ENCODE measurements around the gene NTSR1. TPM values are rescaled to one million over a fixed set of nuclear protein-coding genes. Genes with fewer than 3 reads are reported as not detected.
A peak's percentile ranks its signal among the peaks of the same experiment; 100 is the strongest.

Gene NTSR1
- total RNA-seq, 1 donor from 2014 or later: 0.26 TPM

DNA sequence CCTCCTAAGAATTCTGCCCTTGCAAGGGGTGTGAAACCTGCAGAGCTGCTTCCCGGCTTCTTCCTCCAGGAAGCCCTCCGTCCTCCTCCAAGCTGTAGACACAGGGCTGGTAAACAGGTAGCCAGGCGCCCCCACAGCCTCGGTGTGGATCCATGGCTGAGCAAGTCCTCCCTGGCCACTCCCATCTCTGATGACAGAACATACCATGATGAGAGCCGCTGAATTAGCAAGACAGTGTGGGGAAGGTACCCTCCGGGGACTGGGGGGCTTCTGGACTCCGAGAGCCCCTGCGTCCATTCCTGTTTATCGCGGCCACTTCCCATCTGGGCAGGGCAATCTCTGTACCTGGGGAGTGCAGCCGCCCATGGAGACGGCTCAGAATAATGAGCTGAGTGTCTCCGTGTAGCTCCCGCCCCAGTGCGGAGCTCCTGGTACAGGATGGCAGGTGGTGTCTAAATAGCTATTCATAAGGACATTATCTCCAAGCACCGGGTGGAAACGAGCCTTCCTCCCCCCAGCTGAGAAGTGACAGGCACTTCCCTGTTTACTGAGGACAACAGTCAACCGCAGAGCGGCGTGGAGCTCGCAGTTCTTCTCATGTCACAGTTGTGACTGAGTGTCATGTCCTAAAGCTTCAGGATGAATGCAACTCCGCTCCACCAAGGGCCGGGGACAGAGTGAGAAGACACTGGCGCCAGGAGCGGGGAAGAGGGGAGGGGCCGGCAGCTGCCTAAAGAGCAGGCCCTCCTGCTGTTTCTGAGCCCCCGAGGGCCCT, 22.7 kb upstream of the NTSR1 start:
- DNase-seq (ENCODE audit: low spot score): peak; percentile 61
- Histone ChIP-seq H3K27me3 (no peaks in the 10 kb centered on the region), H3K4me3 (no peak overlapping the region), H3K27ac (no peak overlapping the region), H3F3A (ENCODE audit: low read depth) (peaks cover 9% of the 10 kb centered on the region), H3K9me3 (ENCODE audit: low read depth) (no peaks in the 10 kb centered on the region), H3K9ac (no peak overlapping the region), H4K20me1 (ENCODE audit: low read depth) (peaks cover 3% of the 10 kb centered on the region), H2AFZ (replicated peaks) (no peak overlapping the region), H3K36me3 (no peaks in the 10 kb centered on the region), H3K4me2 (peak overlapping the region; percentile 69), H3K4me1 (peaks cover 24% of the 10 kb centered on the region), H3K79me2 (ENCODE audit: low read depth) (no peaks in the 10 kb centered on the region)
- H3K36me3 Mint-ChIP-seq: no peaks in the 10 kb centered on the region
- peak overlapping the region; percentile 70 for H3K27ac Mint-ChIP-seq
- peak overlapping the region; percentile 67 for H3K4me3 Mint-ChIP-seq
- peaks cover 40% of the 10 kb centered on the region for H3K4me1 Mint-ChIP-seq
- peaks cover 19% of the 10 kb centered on the region for H3K27me3 Mint-ChIP-seq (ENCODE audit: insufficient read depth, low read depth)
- TF ChIP-seq EZH2phosphoT487 (IDR thresholded peaks at IDR 0.05) (no peak), EZH2 (IDR thresholded peaks at IDR 0.05) (no peak)
- TF ChIP-seq, protein P1, sequence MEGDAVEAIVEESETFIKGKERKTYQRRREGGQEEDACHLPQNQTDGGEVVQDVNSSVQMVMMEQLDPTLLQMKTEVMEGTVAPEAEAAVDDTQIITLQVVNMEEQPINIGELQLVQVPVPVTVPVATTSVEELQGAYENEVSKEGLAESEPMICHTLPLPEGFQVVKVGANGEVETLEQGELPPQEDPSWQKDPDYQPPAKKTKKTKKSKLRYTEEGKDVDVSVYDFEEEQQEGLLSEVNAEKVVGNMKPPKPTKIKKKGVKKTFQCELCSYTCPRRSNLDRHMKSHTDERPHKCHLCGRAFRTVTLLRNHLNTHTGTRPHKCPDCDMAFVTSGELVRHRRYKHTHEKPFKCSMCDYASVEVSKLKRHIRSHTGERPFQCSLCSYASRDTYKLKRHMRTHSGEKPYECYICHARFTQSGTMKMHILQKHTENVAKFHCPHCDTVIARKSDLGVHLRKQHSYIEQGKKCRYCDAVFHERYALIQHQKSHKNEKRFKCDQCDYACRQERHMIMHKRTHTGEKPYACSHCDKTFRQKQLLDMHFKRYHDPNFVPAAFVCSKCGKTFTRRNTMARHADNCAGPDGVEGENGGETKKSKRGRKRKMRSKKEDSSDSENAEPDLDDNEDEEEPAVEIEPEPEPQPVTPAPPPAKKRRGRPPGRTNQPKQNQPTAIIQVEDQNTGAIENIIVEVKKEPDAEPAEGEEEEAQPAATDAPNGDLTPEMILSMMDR (IDR thresholded peaks at IDR 0.05): no peak
- peaks cover 4% of the 10 kb centered on the region for H3K9me3 Mint-ChIP-seq

DNA sequence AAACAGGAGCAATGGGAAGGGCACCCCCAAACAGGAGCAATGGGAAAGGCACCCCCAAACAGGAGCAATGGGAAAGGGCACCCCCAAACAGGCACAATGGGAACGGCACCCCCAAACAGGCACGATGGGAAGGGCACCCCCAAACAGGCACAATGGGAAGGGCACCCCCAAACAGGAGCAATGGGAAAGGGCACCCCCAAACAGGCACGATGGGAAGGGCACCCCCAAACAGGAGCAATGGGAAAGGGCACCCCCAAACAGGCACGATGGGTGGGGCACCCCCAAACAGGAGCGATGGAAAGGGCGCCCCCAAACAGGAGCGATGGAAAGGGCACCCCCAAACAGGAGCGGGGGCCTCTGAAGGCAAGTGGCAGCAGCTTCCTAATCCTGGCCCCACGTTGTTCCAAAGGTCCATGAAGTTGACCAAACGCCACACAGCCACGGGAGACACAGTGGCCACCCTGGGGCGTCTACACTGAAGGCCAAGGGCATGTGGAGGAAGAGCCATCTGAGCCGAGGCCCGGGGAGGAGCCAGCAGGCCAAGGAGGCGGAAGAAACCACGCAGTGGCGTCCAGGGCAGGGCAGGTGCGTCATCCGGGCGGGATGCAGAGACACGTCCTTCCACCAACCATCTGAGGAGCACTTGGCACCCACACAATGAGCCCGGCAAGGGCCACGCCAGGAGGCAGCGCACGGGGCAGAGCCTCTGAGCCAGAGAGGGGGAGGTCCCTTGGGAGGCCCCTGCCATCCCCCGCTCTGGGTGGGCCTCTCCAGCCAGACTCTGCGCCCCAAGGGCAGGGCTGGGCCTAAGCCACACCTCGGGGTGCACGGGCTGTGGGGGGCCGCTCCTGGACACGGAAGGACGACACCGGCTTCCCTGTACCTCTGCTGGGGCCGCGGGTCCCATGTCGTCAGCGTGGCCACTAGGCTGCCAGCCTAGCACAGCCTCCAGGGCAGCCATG, 21.5 kb upstream of the NTSR1 start:
- H3K36me3 ChIP-seq: no peaks in the 10 kb centered on the region
- no peaks in the 10 kb centered on the region for H3K9me3 ChIP-seq (ENCODE audit: low read depth)
- H3K27me3 Mint-ChIP-seq (ENCODE audit: insufficient read depth, low read depth): peaks cover 14% of the 10 kb centered on the region
- H3K36me3 Mint-ChIP-seq: no peaks in the 10 kb centered on the region
- no peak for DNase-seq (ENCODE audit: low spot score)
- no peak overlapping the region for H3K27ac ChIP-seq
- H2AFZ ChIP-seq (replicated peaks): no peak overlapping the region
- H3K4me1 ChIP-seq: peaks cover 24% of the 10 kb centered on the region
- H3K4me2 ChIP-seq: peak overlapping the region; percentile 69
- H3K9ac ChIP-seq: no peak overlapping the region
- peaks cover 9% of the 10 kb centered on the region for H3F3A ChIP-seq (ENCODE audit: low read depth)
- no peak overlapping the region for H3K4me3 ChIP-seq
- H4K20me1 ChIP-seq (ENCODE audit: low read depth): peaks cover 3% of the 10 kb centered on the region
- H3K4me1 Mint-ChIP-seq: peaks cover 45% of the 10 kb centered on the region
- peaks cover 2% of the 10 kb centered on the region for H3K9me3 Mint-ChIP-seq
- H3K79me2 ChIP-seq (ENCODE audit: low read depth): no peaks in the 10 kb centered on the region
- H3K4me3 Mint-ChIP-seq: peak overlapping the region; percentile 38
- TF ChIP-seq EZH2phosphoT487 (IDR thresholded peaks at IDR 0.05) (no peak), EZH2 (IDR thresholded peaks at IDR 0.05) (no peak)
- TF ChIP-seq, protein P1 (IDR thresholded peaks at IDR 0.05): no peak
- H3K27me3 ChIP-seq: no peaks in the 10 kb centered on the region
- H3K27ac Mint-ChIP-seq: no peak overlapping the region

DNA sequence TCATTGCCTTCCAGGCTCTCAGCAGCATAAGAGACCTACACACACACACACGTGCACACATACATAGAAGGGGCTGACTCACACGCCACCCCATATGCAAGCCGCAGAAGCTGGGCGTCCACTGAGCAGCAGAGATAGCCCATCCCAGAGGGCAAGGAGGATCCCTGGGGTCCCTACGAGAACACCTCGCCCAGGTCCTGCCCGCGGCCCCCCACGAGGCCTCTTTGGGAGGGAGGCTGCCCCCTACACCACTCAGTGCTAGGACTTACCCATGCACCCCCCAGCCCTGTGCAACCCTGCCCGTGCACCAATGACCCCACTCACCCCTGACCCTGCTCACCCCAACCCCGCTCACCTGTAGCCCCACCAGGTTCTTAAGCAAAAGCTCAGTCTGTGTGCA, 20.6 kb upstream of the NTSR1 start:
- peak overlapping the region; percentile 62 for H3K27ac Mint-ChIP-seq
- H3F3A ChIP-seq (ENCODE audit: low read depth): peaks cover 9% of the 10 kb centered on the region
- no peak overlapping the region for H3K4me2 ChIP-seq
- no peak overlapping the region for H3K4me3 ChIP-seq
- H4K20me1 ChIP-seq (ENCODE audit: low read depth): peaks cover 3% of the 10 kb centered on the region
- no peaks in the 10 kb centered on the region for H3K9me3 ChIP-seq (ENCODE audit: low read depth)
- peak overlapping the region; percentile 74 for H3K4me3 Mint-ChIP-seq
- peaks cover 15% of the 10 kb centered on the region for H3K27me3 Mint-ChIP-seq (ENCODE audit: insufficient read depth, low read depth)
- H3K4me1 ChIP-seq: peaks cover 24% of the 10 kb centered on the region
- H3K27me3 ChIP-seq: no peaks in the 10 kb centered on the region
- H3K27ac ChIP-seq: no peak overlapping the region
- H3K79me2 ChIP-seq (ENCODE audit: low read depth): no peaks in the 10 kb centered on the region
- H3K36me3 Mint-ChIP-seq: no peaks in the 10 kb centered on the region
- no peak for TF ChIP-seq EZH2 (IDR thresholded peaks at IDR 0.05)
- TF ChIP-seq, protein P1 (IDR thresholded peaks at IDR 0.05): no peak
- no peak for TF ChIP-seq EZH2phosphoT487 (IDR thresholded peaks at IDR 0.05)
- peaks cover 45% of the 10 kb centered on the region for H3K4me1 Mint-ChIP-seq
- DNase-seq (ENCODE audit: low spot score): no peak
- H3K36me3 ChIP-seq: no peaks in the 10 kb centered on the region
- H2AFZ ChIP-seq (replicated peaks): no peak overlapping the region
- no peak overlapping the region for H3K9ac ChIP-seq
- H3K9me3 Mint-ChIP-seq: peaks cover 2% of the 10 kb centered on the region

All from neural progenitor cell (in vitro differentiated cells).